GM12878 (cell line): ENCODE measurements around the gene DRD1.

ENCODE experiments used
- CTCF ChIP-seq, 3 experiments: IDR thresholded peaks in 2 of 3; conservative IDR thresholded peaks in 1 of 3; 2 replicates each; pipeline ENCODE4 v1.5.1; 2011; ENCODE audit warnings: low read depth in 3 of 3, low read length in 3 of 3, mild to moderate bottlenecking in 3 of 3, control low read depth in 2 of 3, moderate library complexity in 2 of 3, inconsistent platforms in 1 of 3, mixed read lengths in 1 of 3; ENCODE audit not compliant: control insufficient read depth in 2 of 3, insufficient read depth in 1 of 3; ENCODE audit errors: extremely low read depth in 1 of 3
- POLR2A ChIP-seq: IDR thresholded peaks from 2 replicates; pipeline ENCODE4 v1.6.1; 2011; ENCODE audit warnings: low read depth, mild to moderate bottlenecking, low read length
- RCOR1 ChIP-seq: conservative IDR thresholded peaks from 2 replicates; pipeline ENCODE4 v1.6.1; 2012; ENCODE audit warnings: low read depth, low read length, improper control_type of control experiment
- SMC3 ChIP-seq: IDR thresholded peaks from 2 replicates; pipeline ENCODE4 v1.6.1; 2011; ENCODE audit warnings: low read length, improper control_type of control experiment, borderline replicate concordance

GRCh38 chr5:175418251-175418650 is 25.7 kb downstream of the DRD1 start:
- no peak for TF ChIP-seq POLR2A
- no peak for TF ChIP-seq SMC3
- no peak for TF ChIP-seq RCOR1
- TF ChIP-seq CTCF (IDR thresholded peaks at IDR 0.05 in 2 of 3, conservative IDR thresholded peaks at IDR 0.05 in 1 of 3; ENCODE audit: control insufficient read depth in 2 of 3, extremely low read depth in 1 of 3, insufficient read depth in 1 of 3, low read depth in 3 of 3, low read length in 3 of 3), result no peak
